ENCODE measurements around the gene TTN. TPM values are rescaled to one million over a fixed set of nuclear protein-coding genes. Genes with fewer than 3 reads are reported as not detected.

The TTN gene
- total and polyA plus RNA-seq, 2 donors (not counting 1 experiment from before 2014, with no cell fraction given) = 1.7 to 46.4 TPM

DNA sequence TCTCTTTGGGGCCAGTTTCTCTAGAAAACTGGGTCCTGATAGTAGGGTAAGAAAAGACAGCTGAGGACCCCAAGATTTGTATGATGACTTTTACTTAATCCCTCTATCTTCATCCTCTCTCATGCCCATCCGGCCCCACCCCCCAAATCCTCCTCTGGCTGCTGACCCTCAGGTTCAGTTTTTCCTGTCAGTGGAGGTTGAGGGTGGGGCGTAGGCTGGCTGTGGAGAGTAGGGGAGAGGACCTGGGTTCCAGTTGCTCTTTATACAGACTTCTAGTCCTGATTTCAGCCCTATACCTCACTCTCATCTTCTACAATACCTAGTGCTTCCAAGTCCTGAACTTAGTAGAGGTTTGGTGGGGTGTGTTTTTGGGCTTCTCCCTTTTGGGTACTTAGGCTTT is 298.6 kb downstream of the TTN start:
- ATAC-seq (ENCODE audit: low read depth) (no peak), DNase-seq (no peak)
- intact Hi-C loops (cut with micrococcal nuclease) = no loop called here
- no peak overlapping the region for H3K4me2 ChIP-seq (replicated peaks; ENCODE audit: low read depth, low read length, poor library complexity, severe bottlenecking)
- TF ChIP-seq, protein P1, sequence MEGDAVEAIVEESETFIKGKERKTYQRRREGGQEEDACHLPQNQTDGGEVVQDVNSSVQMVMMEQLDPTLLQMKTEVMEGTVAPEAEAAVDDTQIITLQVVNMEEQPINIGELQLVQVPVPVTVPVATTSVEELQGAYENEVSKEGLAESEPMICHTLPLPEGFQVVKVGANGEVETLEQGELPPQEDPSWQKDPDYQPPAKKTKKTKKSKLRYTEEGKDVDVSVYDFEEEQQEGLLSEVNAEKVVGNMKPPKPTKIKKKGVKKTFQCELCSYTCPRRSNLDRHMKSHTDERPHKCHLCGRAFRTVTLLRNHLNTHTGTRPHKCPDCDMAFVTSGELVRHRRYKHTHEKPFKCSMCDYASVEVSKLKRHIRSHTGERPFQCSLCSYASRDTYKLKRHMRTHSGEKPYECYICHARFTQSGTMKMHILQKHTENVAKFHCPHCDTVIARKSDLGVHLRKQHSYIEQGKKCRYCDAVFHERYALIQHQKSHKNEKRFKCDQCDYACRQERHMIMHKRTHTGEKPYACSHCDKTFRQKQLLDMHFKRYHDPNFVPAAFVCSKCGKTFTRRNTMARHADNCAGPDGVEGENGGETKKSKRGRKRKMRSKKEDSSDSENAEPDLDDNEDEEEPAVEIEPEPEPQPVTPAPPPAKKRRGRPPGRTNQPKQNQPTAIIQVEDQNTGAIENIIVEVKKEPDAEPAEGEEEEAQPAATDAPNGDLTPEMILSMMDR (IDR thresholded peaks at IDR 0.05) = no peak
- TF ChIP-seq EZH2 (IDR thresholded peaks at IDR 0.05; ENCODE audit: borderline replicate concordance, insufficient read depth, low read depth, low read length, poor library complexity, severe bottlenecking) = no peak
- no peaks in the 10 kb centered on the region for H4K20me1 ChIP-seq (ENCODE audit: control insufficient read depth, insufficient read depth, low read length, poor library complexity, severe bottlenecking)
- ChIA-PET POLR2A (no interaction called here), CTCF (no interaction called here)
- H3K4me3 Mint-ChIP-seq = no peak overlapping the region
- no peak overlapping the region for H3K4me3 ChIP-seq (ENCODE audit: control extremely low read depth in 1 of 5, extremely low read depth in 1 of 5, insufficient read depth in 1 of 5, low read depth in 2 of 5, low read length in 4 of 5)
- H3K9ac ChIP-seq (ENCODE audit: low read length) = no peak overlapping the region
- peaks cover 0 to 1% (median 0%) of the 10 kb centered on the region in 3 donors for H3K9me3 ChIP-seq (ENCODE audit: control extremely low read depth in 1 of 3, control insufficient read depth in 2 of 3, insufficient read depth in 1 of 3, low read length in 2 of 3)
- H3K27me3 Mint-ChIP-seq = no peaks in the 10 kb centered on the region
- no peaks in the 10 kb centered on the region for H3K27me3 ChIP-seq (replicated peaks in 1 of 4; ENCODE audit: control extremely low read depth in 1 of 4, control insufficient read depth in 3 of 4, insufficient read depth in 4 of 4, low read length in 3 of 4)
- no peaks in the 10 kb centered on the region for H3K4me1 ChIP-seq (ENCODE audit: control insufficient read depth in 2 of 2, insufficient read depth in 2 of 2, low read length in 2 of 2)
- no peaks in the 10 kb centered on the region for H3K79me2 ChIP-seq (ENCODE audit: control insufficient read depth, insufficient read depth, low read length)
- no peak overlapping the region for H3K27ac ChIP-seq (ENCODE audit: low read length in 2 of 2)
- no peak overlapping the region for H2AFZ ChIP-seq (ENCODE audit: insufficient read depth, low read depth, low read length, poor library complexity, severe bottlenecking)
- H3K9me3 Mint-ChIP-seq (ENCODE audit: insufficient read depth) = no peaks in the 10 kb centered on the region
- no peak overlapping the region for H3K27ac Mint-ChIP-seq
- peaks cover 4 to 18% of the 10 kb centered on the region in 2 experiments for H3K36me3 ChIP-seq (replicated peaks in 1 of 2; ENCODE audit: control extremely low read depth in 1 of 2, control insufficient read depth in 1 of 2, extremely low read depth in 1 of 2, insufficient read depth in 2 of 2, low read length in 1 of 2)
- no peaks in the 10 kb centered on the region for H3K4me1 Mint-ChIP-seq
- no CpG with 5 or more reads among the region's 2 CpGs for WGBS (ENCODE audit: insufficient coverage)

DNA sequence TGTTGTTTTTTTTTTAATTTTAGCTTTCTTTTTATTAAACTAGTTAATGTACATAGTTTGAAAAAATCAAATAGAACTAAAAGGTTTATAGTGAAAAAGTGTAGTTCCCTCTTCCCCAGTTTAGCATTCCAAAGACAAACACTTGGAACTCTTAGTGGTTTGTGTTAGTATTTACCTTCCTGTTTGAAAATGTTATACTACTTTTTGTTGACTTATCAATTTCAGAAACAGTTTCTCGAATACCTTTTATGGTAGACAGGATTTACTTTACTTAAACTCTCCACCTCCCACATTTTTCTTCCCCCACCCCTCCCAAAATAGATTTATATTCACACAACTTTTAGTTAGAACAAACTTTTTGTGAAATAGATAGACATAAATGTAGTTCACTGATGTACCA is 300.3 kb downstream of the TTN start:
- POLR2A ChIA-PET = no interaction called here
- H3K36me3 ChIP-seq (replicated peaks in 1 of 2; ENCODE audit: control extremely low read depth in 1 of 2, control insufficient read depth in 1 of 2, extremely low read depth in 1 of 2, insufficient read depth in 2 of 2, low read length in 1 of 2) = peaks cover 2 to 35% of the 10 kb centered on the region in 2 experiments

More for the DNA sequence above, 300.3 kb downstream of the TTN start:
- H3K4me3 Mint-ChIP-seq = no peak overlapping the region
- Histone ChIP-seq H4K20me1 (ENCODE audit: control insufficient read depth, insufficient read depth, low read length, poor library complexity, severe bottlenecking) (no peaks in the 10 kb centered on the region), H3K4me2 (replicated peaks; ENCODE audit: low read depth, low read length, poor library complexity, severe bottlenecking) (no peak overlapping the region), H3K9ac (ENCODE audit: low read length) (no peak overlapping the region), H3K9me3 (ENCODE audit: control extremely low read depth in 1 of 3, control insufficient read depth in 2 of 3, insufficient read depth in 1 of 3, low read length in 2 of 3) (no peaks in the 10 kb centered on the region), H3K79me2 (ENCODE audit: control insufficient read depth, insufficient read depth, low read length) (no peaks in the 10 kb centered on the region), H3K27me3 (replicated peaks in 1 of 4; ENCODE audit: control extremely low read depth in 1 of 4, control insufficient read depth in 3 of 4, insufficient read depth in 4 of 4, low read length in 3 of 4) (no peaks in the 10 kb centered on the region), H3K4me1 (ENCODE audit: control insufficient read depth in 2 of 2, insufficient read depth in 2 of 2, low read length in 2 of 2) (no peaks in the 10 kb centered on the region), H3K4me3 (ENCODE audit: control extremely low read depth in 1 of 5, extremely low read depth in 1 of 5, insufficient read depth in 1 of 5, low read depth in 2 of 5, low read length in 4 of 5) (no peak overlapping the region), H3K27ac (ENCODE audit: low read length in 2 of 2) (no peak overlapping the region), H2AFZ (ENCODE audit: insufficient read depth, low read depth, low read length, poor library complexity, severe bottlenecking) (no peak overlapping the region)
- DNase-seq (no peak), ATAC-seq (ENCODE audit: low read depth) (no peak)
- intact Hi-C loops (cut with micrococcal nuclease) = no loop called here
- no peaks in the 10 kb centered on the region for H3K9me3 Mint-ChIP-seq (ENCODE audit: insufficient read depth)
- no CpG with 5 or more reads among the region's 1 CpG for WGBS (ENCODE audit: insufficient coverage)
- no peaks in the 10 kb centered on the region for H3K27me3 Mint-ChIP-seq
- CTCF ChIA-PET = no interaction called here
- H3K27ac Mint-ChIP-seq = no peak overlapping the region
- no peaks in the 10 kb centered on the region for H3K4me1 Mint-ChIP-seq
- TF ChIP-seq, protein P1 (IDR thresholded peaks at IDR 0.05) = no peak
- TF ChIP-seq EZH2 (IDR thresholded peaks at IDR 0.05; ENCODE audit: borderline replicate concordance, insufficient read depth, low read depth, low read length, poor library complexity, severe bottlenecking) = no peak

Measured in B cell (primary cell).